SW480 (cell line): ENCODE data around the gene PDXP.
"Not testable (repeated sequence)": the region's sequence is repeated elsewhere in the genome, so short reads cannot be mapped to it uniquely, and the experiment has no call there.

ENCODE experiments used
- DNase-seq: peaks from one replicate; pipeline ENCODE4 v3.0.0-alpha.2; 2016; ENCODE audit warnings: low spot score

The PDXP gene

GRCh38 chr22:37647317-37647716 is 11.2 kb upstream of the PDXP start:
- DNase-seq, result no peak

DNA sequence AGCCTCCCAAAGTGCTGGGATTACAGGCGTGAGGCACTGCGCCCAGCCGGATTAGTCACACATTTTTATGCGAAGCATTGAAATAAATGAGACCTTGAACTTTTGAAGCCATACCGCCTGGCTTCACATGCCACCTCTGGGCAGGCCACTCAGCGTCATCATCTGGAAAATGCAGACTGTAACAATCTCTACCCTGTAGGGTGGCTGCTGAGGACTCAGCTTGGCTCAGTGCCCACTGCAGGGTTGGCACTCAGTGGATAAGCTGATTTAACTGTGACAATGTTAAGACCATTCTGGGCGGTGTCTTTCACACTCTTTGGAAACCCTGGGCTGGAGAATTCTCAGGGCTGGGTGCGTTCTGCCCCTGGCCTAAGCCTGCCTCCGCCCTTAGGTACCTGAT is 10.6 kb upstream of the PDXP start:
- no peak for DNase-seq

GRCh38 chr22:37650463-37651136 is 7.9 kb upstream of the PDXP start:
- DNase-seq, result no peak

DNA sequence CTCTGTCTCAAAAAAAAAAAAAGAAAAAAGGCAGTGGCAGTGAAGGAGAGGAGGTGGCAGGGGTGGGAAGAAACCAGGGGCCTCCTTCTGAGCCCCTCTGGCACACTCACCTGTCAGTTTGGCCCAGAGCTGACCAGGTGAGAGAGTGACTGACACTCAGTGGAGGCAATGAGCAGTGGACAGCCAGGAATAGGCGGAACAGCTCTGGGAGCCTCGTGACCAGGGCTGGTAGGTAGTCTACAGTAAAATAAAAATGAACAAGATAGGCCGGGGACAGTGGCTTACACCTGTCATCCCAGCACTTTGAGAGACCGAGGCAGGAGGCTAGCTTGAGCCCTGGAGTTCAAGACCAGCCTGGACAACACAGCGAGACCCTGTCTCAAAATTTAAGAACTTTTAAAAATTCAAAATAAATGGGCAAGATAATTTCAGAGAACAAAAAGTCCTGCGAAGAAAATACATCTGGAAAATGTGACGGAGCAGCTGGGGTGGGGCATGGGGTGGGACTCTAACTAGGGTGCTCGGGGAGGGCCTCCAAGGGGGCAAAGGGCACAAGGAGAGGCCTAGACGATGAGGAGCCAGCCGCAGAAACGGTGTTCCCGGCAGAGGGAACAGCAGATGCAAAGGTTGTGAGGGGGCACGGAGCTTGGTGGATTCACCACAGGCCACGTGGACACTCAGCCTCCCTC is 3.8 kb upstream of the PDXP start:
- DNase-seq, result no peak

- no peak for DNase-seq
These were observed 3.3 kb upstream of the PDXP start for GRCh38 chr22:37655252-37655563.

DNA sequence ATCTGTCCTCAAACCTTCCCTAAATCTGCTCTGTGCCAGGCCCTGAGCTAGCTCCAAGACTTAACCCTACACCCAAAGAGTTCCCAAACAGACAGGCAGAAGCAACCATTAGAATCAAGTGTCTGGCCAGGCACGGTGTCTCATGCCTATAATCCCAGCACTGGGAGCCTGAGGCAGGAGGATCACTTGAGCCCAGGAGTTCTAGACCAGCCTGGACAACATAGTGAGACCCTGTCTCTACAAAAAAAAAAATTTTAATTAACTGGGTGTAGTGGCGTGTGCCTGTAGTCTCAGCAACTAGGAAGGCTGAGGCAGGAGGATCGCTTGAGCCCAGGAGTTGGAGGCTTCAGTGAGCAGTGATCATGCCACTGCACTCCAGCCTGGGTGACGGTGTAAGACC is 1.9 kb upstream of the PDXP start:
- not testable (repeated sequence) for DNase-seq

DNA sequence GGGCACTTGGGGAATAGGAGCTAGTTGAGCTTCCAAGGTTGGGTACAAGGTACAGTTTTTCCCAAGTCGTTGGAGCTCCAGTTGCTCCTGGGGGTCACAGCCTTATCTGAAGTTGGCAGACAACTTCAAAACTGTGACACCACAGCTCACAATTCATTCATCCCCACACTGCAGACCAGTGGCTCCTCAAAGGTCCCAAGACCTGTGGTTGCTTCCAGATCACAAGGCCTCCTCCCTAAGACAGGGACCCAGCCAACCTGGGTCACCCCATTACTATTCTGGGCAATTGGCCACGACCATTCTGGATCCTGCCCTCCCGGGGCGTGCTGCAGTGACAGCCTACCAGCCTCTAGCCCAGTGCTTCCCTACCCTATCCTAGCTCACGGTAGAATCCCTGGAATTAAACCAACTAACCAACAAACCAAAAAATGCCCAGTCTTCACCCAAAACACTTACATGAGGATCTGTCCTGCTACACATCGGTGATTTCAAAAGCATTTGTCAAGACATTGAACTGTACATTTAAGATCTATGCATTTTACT is 862 bp upstream of the PDXP start:
- no peak for DNase-seq

DNA sequence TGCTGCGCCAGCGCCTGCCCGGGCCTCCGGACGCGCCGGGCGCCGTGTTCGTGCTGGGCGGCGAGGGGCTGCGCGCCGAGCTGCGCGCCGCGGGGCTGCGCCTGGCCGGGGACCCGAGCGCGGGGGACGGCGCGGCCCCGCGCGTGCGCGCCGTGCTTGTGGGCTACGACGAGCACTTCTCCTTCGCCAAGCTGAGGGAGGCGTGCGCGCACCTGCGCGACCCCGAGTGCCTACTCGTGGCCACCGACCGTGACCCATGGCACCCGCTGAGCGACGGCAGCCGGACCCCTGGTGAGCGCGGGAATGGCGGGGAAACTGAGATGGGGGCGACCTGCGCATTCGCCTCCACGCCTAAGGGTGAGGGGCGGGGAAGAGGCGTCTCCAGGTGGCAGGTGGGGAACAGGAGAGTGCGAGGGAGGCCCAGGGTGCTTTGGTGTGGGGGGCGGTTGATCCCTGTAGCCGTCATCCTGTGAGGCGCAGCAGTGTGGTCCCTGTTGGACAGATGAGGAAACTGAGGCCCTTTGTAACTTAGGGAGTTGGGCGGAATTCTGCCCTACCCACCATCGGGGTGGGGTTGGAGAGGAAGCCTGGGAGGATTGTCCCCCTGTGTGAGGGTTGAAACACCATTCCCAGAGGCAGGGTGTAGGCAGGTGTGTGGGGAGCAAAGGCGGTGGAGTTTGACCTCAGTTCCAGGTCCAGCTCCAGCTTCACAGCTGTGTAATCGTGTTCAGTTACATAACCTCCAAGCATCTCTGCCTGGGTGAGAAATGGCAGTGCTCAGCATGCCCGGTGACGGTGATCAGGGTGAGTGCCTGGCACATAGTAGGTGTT is 758 bp downstream of the PDXP start:
- DNase-seq, result no peak

DNA sequence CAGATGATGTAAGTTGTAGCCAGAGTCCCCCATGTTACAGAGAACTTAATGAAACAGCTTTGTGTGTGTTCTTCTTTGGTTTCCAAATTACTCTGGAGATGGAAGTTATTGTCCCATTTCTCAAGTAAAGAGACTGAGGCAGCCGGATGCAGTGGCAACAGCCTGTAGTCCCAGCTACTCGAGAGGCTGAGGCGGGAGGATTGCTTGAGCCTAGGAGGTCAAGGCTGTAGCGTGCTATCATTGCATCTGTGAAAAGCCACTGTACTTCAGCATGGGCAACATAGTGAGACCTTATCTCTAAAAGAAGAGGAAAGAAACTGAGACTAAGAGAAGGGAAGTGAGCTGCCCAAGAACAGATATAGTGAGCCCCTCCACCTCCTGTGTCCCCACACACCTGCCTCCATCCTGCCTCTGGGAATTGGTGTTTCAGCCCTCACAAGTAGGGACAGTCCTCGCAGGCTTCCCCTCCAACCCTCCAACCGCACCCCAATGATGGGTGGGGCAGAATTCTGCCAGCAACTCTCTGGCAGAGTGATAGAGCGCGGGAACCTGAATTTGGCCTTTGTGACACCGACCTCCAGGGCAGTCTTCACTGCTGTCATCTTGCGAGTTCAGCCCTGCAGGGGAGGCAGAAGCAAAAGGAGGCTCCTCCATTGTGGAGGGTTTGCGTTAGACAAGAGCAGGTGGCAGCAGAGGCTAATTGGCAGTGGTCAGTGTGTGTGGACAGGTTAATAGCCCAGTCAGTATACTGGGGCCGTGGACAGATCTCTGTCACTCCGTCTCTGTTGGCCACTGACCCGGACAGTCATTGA is 1.6 kb downstream of the PDXP start:
- DNase-seq, result no peak

DNA sequence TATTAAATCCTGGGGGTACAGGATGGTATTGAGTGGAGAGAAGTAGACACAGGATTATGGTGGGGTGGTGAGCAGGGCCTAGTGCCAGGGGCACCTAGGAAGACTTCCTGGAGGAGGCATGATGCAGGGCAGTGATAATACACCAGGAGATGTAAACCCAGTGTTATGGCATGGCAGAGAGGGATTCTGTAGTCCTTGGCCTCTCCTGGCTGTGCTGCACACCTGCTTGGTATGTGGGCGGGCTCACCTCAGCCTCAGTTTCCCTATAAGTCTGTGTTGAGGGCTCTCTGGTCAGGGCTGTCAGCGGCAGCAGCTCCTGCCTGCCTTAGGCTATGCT is 2.2 kb downstream of the PDXP start:
- no peak for DNase-seq

GRCh38 chr22:37661160-37661924 is 2.8 kb downstream of the PDXP start:
- peak; percentile 29 for DNase-seq

DNA sequence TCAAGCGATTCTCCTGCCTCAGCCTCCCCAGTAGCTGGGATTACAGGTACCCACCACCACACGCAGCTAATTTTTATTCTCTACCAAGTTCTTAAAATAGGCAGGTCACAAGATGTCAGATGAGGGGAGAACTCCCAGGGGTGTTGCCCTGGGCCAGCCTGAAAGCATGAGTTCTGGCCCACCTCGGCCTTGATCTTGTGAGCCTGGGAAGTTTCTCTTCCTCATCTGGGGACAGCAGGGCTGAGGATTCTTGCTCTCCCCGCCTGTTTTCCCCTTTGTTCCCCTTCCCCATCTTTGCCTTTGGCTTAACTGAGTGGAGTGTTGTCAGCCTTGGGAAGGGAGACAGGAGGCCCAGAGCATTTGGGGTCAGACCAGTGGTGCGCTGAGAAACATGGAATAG is 3.5 kb downstream of the PDXP start:
- no peak for DNase-seq

DNA sequence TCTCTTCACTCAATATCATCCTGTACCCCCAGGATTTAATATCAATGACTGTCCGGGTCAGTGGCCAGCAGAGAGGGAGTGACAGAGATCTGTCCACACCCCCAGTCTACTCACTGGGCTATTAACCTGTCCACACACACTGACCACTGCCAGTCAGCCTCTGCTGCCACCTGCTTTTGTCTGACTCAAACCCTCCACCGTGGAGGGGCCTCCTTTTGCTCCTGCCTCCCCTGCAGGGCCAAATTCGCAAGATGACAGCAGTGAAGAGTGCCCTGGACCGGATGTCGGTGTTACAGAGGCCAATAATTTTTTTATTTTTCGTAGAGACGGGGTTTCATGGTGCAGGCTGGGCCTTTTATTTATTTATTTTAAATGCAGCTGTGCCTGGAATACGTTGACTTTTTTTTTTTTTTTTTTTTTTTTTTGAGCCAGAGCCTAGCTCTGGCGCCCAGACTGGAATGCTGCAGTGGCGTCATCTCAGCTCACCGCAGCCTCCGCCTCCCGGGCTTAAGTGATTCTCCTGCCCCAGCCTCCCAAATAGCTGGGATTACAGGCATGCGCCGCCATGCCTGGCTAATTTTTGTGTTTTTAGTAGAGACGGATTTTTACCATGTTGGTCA is 5.1 kb downstream of the PDXP start:
- DNase-seq, result no peak

- DNase-seq, result no peak
These were observed 6.0 kb downstream of the PDXP start for GRCh38 chr22:37664249-37665101.

- DNase-seq, result no peak
These were observed 7.0 kb downstream of the PDXP start for GRCh38 chr22:37665487-37665886.

- DNase-seq, result no peak
These were observed 11.1 kb downstream of the PDXP start for GRCh38 chr22:37669586-37669985.

DNA sequence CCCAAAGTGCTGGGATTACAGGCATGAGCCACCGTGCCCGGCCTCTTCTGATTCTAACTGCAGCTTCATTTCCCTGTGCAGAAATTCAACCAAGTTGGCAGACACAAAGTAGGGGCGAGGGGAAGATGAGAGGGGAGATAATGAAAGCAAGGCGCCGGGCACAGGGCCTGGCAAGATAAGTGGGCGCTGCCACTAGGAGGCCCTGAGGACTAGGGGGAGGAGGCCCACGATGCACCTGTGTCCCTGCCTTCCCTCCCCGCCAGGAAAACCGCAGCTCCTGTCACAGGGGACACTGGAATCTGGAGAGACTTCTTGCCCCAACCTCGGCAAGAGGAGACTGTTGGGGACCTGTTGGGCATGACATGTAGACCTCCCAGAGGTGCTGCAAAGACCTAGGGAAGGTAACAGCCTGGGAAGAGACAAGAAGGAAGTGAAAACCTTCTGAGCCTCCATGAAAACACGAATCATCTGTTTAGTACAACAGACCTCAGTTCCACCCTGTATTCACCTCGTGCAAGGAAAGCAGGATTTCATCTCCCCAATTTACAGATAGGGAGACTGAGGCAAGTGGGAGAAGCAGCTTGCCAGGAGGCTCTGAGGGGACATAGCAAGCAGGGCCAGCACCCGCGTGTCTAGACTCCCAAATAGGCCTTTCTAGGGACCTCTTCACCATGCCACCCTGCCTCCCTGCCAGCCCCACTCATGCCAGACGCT is 13.8 kb downstream of the PDXP start:
- no peak for DNase-seq

DNA sequence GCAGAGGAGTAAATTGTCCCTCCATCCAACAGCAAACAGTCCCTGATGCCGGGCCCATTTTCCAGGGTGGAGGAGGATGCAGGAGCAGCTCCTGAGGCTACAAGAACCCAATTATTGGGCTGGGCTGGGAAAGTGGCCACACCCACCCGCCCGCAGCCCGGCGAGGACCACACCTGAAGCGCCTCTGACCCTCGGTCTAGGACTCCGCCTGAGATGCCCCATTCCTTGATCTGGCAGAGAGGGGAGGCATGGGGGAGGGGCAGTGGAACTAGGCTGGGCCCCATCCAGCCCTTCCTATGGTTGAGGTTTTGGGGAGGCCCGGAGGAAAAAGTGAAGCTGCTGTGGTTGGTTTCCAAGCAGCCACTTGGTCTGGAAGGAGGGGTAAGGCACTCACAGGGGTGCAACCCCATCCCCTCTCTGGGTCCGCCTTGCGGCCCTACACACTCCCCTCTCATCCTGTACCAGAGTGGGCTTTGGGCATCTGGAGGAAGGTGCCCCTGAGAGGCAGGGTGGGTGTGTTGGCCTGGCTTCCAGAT is 14.5 kb downstream of the PDXP start:
- no peak for DNase-seq

GRCh38 chr22:37674248-37674647 is 15.7 kb downstream of the PDXP start:
- no peak for DNase-seq
